Measurements from ENCODE around the gene IPPK. TPM values are rescaled to one million over a fixed set of nuclear protein-coding genes. Genes with fewer than 3 reads are reported as not detected.

The IPPK gene
- total and polyA plus RNA-seq, 2 of the 4 experiments (the other 2 are of a cell fraction) = 25.1 to 26.8 TPM

DNA sequence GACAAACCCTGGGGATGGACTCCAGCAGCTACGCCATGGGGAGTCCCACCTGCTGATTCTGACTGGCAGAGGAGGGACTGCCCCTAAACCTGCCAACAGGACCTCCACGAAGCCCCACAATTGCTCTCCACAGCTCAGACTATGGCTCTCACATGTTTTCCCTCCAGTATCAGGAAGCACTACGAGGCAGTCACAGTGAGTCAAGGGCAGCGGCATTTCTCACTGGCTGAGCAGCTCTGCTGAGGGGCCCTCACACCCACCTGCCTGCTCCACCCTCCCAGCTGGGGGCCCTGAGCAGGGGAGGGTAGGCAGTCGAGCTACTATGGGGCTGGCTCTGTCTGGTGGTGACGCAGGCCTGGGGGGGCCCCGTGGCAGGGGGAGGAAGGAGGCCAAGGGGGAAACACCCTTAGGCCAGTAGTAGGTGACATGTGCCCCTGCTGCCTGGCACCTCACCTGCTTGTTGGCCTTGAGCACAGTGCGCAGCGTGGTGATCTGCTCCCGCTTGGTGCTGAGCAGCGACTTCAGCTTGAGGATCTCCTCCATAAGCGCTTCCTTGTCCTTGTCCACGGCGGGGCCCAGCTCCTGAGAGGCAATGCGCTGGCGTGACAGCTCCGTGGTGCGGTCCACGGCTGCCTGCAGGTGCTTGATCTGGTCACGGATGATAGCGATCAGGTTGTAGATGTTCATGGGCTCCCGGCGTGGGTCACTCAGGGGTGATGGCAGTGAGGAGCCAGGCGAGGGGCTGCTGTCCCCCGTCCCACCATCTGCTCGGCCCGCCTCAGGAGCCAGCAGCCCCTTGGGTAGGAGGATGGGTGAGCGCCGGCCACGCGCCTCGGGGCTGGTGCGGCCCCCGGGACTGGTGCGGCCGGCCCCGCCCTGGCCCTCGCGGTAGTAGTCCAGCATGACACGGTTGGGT, 48.4 kb upstream of the IPPK start:
- 89% methylated on average over 19 of the region's 40 CpGs; no CpG with 5 or more reads in 1 of the 2 experiments for WGBS, 2 experiments (ENCODE audit: extremely low coverage in 2 of 2, insufficient read length in 1 of 2)
- Histone ChIP-seq H3K23ac (ENCODE audit: low read depth, low read length) (no peak overlapping the region), H3K4me1 (ENCODE audit: control insufficient read depth, insufficient read depth, low read length) (no peaks in the 10 kb centered on the region), H2BK5ac (ENCODE audit: low read depth, low read length, poor library complexity, severe bottlenecking) (no peak overlapping the region), H4K5ac (ENCODE audit: low read depth, low read length) (no peak overlapping the region), H3K9me3 (ENCODE audit: control insufficient read depth, insufficient read depth, low read length) (no peaks in the 10 kb centered on the region), H3K4me2 (ENCODE audit: low read depth, low read length) (no peak overlapping the region), H3K9me1 (ENCODE audit: insufficient read depth, low read length) (peaks cover 4% of the 10 kb centered on the region), H3K27ac (ENCODE audit: insufficient read depth, low read length) (no peak overlapping the region), H2AK9ac (replicated peaks; ENCODE audit: low read depth, low read length, poor library complexity) (no peak overlapping the region), H3K36me3 (ENCODE audit: control insufficient read depth, insufficient read depth, low read length) (peaks cover 78% of the 10 kb centered on the region), H3K79me1 (ENCODE audit: low read depth in 1 of 2, low read length in 2 of 2) (peaks cover 3 to 36% of the 10 kb centered on the region in 2 experiments; a peak in 3 of 4 replicates), H3K18ac (ENCODE audit: low read depth, low read length) (no peak overlapping the region), H2BK15ac (ENCODE audit: low read depth, low read length) (no peak overlapping the region), H3K27me3 (ENCODE audit: control insufficient read depth, insufficient read depth, low read length) (no peaks in the 10 kb centered on the region), H3K56ac (ENCODE audit: extremely low read depth, insufficient read depth, low read length) (no peak overlapping the region), H4K91ac (ENCODE audit: insufficient read depth, low read depth, low read length) (no peak overlapping the region), H3K14ac (replicated peaks; ENCODE audit: low read depth, low read length) (no peak overlapping the region), H3K4ac (ENCODE audit: low read depth, low read length) (no peak overlapping the region), H4K8ac (ENCODE audit: low read depth in 2 of 2, low read length in 2 of 2) (no peak overlapping the region), H4K20me1 (ENCODE audit: insufficient read depth, low read length) (peaks cover 20% of the 10 kb centered on the region; the same call in 1 of the 2 replicates), H3K9ac (ENCODE audit: low read depth, low read length) (no peak overlapping the region), H2BK20ac (ENCODE audit: low read depth, low read length) (no peak overlapping the region), H3K4me3 (ENCODE audit: insufficient read depth, low read depth, low read length) (no peak overlapping the region), H2AFZ (replicated peaks; ENCODE audit: low read length, poor library complexity) (no peak overlapping the region), H2BK120ac (ENCODE audit: low read depth, low read length) (no peak overlapping the region), H2AK5ac (ENCODE audit: low read depth, low read length) (no peak overlapping the region)
- in situ Hi-C loops (cut with MboI; ENCODE audit: low sequenced_read_pairs) (loop anchor here (5.0 kb wide), 1 partner anchor 74 kb away; no protein-coding TSS in a partner anchor), dilution Hi-C loops (cut with HindIII; ENCODE audit: low sequenced_read_pairs, unreplicated experiment) (no loop called here), intact Hi-C loops (cut with micrococcal nuclease) (no loop called here)
- TF ChIP-seq RCOR1 (IDR thresholded peaks at IDR 0.05; ENCODE audit: insufficient replicate concordance, low read length) = no peak
- POLR2A ChIA-PET (ENCODE audit: unreplicated experiment) = interaction anchor here (0.5 kb wide), 1 partner anchor 11 kb away, joined by 3 read pairs; no protein-coding TSS in a partner anchor
- no TSS peak for BruUV-seq (replicated peaks)
- DNase-seq (no peak), ATAC-seq (ENCODE audit: low read depth) (no peak)
- CTCF ChIA-PET = interaction anchor here (1.6 kb wide), 1 partner anchor 72 kb away, joined by 4 read pairs; no protein-coding TSS in a partner anchor
